GM21737 (cell line): ENCODE data around the gene ALDH1L2.
"Not testable (repeated sequence)": the region's sequence is repeated elsewhere in the genome, so short reads cannot be mapped to it uniquely, and the experiment has no call there.

Source experiments
- ATAC-seq: cut with Tn5 transposase; IDR thresholded peaks from one replicate; pipeline ENCODE4 v1.9.1; 2021; ENCODE audit warnings: mild to moderate bottlenecking, moderate library complexity; ENCODE audit not compliant: unreplicated experiment

Gene ALDH1L2

DNA sequence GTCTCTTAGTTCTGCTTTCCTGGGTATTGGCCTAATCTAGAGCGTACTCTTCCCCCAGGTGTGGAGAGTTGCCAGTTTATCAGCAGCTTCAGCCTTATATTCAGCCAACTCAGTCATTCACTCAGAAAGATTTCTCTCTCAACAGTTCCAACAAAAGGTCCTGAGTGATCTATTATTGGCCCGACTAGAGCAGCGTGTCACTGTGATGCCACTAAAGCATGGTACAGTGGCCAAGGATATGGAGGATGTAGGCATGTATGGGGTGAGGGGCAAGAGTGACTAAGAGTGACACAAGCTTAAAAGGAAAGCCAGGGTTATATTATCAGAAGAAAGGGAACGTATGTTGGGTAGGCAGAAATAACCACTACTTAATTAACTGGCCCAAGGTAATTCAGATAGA, 93.3 kb downstream of the ALDH1L2 start:
- ATAC-seq = no peak

DNA sequence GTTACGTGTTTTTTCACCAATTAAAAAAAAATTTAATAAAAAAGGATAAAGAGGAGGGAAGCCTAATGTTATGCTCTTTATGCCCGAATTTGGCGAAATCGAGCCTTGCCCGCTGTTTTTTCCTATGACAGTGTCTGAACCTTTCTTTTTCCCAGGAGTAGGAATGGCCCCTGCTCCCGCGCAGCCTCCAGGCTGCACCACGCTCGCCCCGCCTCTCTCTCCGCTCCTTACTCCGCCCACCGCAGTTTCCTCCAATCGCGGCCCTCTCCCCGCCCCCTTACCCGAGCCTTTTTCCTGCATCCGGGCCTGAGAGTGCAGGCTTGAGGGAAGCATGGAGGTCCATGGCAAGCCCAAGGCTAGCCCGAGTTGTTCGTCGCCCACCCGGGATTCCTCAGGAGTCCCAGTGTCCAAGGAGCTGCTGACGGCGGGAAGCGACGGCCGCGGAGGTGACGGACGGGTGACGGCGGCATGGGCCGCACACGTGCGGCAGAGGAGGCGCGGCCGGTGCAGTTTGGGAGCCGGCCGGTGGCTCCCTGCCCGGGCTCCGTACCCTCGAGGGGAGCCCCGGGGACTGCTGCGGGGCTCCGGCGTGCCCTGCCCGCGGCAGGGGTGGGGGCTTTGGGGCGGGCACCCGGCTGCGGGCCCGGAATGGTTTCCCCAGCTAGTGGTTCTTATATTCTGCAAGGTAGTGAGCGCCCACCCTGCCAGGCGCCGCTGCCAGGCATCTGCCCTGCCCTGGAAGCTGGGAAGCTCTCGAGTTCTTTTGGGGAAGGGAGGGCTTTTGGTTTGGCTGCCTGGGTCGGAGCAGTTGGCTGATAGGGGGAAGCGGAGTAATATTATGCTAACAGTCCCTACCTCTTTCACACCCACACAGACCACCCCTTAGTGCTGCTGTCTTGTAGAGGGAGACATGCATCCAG, 98.0 kb downstream of the ALDH1L2 start, which contains the start of gene NOPCHAP1:
TSS of gene NOPCHAP1 (plus strand) at position 295 of the 920 bp plus-strand sequence. CDS start at position 332, 37 bp downstream.
- peak; percentile 94 for ATAC-seq

GRCh38 chr12:104985206-104985605, 99.1 kb downstream of the ALDH1L2 start:
- no peak for ATAC-seq

DNA sequence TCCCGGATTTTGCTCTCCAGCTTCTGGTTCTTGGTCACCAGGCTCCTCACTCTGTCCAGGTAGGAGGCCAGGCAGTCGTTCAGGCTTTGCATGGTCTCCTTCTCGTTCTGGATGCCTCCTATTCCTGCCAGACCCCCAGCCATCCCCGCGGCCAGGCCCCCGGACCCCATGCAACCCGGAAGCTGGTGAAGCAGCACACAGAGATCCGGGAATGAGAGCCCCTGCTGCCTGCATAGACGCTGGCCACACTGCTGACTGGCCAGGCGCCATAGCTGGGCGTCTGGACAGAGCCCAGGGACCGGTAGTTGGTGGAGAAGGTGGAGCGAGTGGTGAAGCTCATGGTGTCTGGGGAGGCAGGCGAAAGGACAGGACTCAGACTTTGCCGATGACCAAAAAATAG, 106.6 kb downstream of the ALDH1L2 start:
- not testable (repeated sequence) for ATAC-seq

GRCh38 chr12:104976703-104977102, 107.6 kb downstream of the ALDH1L2 start:
- ATAC-seq = no peak

GRCh38 chr12:104975587-104976343, 108.5 kb downstream of the ALDH1L2 start:
- ATAC-seq = no peak

GRCh38 chr12:104974626-104975290, 109.5 kb downstream of the ALDH1L2 start:
- peak; percentile 96 for ATAC-seq

DNA sequence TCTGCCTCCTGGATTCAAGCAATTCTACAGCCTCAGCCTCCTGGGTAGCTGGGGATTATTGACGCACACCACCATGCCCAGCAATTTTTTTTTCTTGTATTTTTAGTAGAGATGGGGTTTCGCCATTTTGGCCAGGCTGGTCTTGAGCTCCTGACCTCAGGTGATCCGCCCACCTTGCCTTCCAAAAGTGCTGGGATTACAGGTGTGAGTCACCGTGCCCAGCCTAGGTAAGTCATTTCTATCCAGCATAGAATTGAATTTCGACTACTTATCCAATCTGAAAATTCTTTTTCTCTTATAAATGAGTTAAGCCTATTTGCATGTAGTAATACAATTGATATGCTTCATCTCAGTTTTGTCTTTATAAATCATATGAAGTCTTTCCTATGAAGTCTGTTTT, 111.0 kb downstream of the ALDH1L2 start:
- ATAC-seq = no peak

GRCh38 chr12:104971306-104971705, 113.0 kb downstream of the ALDH1L2 start:
- no peak for ATAC-seq
